HCT116 (cell line): ENCODE data around the gene RAD18. TPM values are rescaled to one million over a fixed set of nuclear protein-coding genes. Genes with fewer than 3 reads are reported as not detected.

Experiments used
- ATAC-seq: fragments of 200-7000 bp; cut with Tn5 transposase; 2 replicates; pipeline ENCODE4 v1.9.1; 2020; ENCODE audit warnings: mild to moderate bottlenecking, moderate library complexity
- BruUV-seq: library from RNA; stranded (reverse); fragments of 400-500 nt; replicated peaks from 2 replicates; lab custom pipeline; 2021; lab: Mats Ljungman, UMichigan
- CTCF ChIA-PET: fragments of 300-600 bp; sonication (Branson Sonifier 250); formaldehyde crosslinking; loops from one replicate; lab custom pipeline; 2021; ENCODE audit warnings: antibody characterized with exemption; lab: Charles Lee
- POLR2A ChIA-PET: fragments of 300-600, 350-600 bp; sonication (Branson Sonifier 250); formaldehyde crosslinking; loops from one replicate; lab custom pipeline; 2021; ENCODE audit warnings: antibody characterized with exemption; lab: Charles Lee
- RAD21 ChIA-PET, 2 experiments: fragments of 300-600 bp; sonication (Branson Sonifier 250); formaldehyde crosslinking; loops; one replicate each; lab custom pipeline; 2023; ENCODE audit warnings: low total read pairs in 2 of 2; ENCODE audit not compliant: uncharacterized antibody in 2 of 2, unreplicated experiment in 2 of 2, low non-redundant PET in 1 of 2; lab: Charles Lee
- DNase-seq: peaks from one replicate; pipeline ENCODE4 v3.0.0-alpha.2; 2010; ENCODE audit warnings: low read depth, low spot score
- H2AFZ ChIP-seq: fragments of 200-600 bp; shearing (Covaris generic), sonication (generic); 2 replicates; pipeline ENCODE4 v1.6.1; 2017; ENCODE audit warnings: low read depth, mixed run types, mixed read lengths, antibody characterized with exemption, low read length; ENCODE audit not compliant: poor library complexity, severe bottlenecking
- H3K27ac ChIP-seq: 2 replicates; pipeline ENCODE4 v1.5.1; 2012; ENCODE audit warnings: low read depth, low read length
- H3K27me3 ChIP-seq: fragments of 200-600 bp; sonication (generic); 2 replicates; pipeline ENCODE4 v1.6.1; 2016; ENCODE audit warnings: mixed run types, low read length, mixed read lengths; ENCODE audit not compliant: insufficient read depth
- H3K36me3 ChIP-seq, 2 experiments: fragments of 200-500 bp in 1 of 2; fragments of 200-600 bp in 1 of 2; sonication (Bioruptor generic) in 1 of 2; sonication (generic) in 1 of 2; 2 replicates each; pipeline versions ENCODE4 v1.5.1 to v1.6.1; 2014 to 2016; ENCODE audit warnings: low read length in 2 of 2, inconsistent platforms in 1 of 2, mixed read lengths in 1 of 2, mixed run types in 1 of 2; ENCODE audit not compliant: insufficient read depth in 2 of 2, control insufficient read depth in 1 of 2
- H3K4me1 ChIP-seq, 2 experiments: fragments of 200-600 bp in 1 of 2; sonication (generic) in 1 of 2; 2 replicates each; pipeline versions ENCODE4 v1.5.1 to v1.6.1; 2012 to 2017; ENCODE audit warnings: low read length in 2 of 2, inconsistent platforms in 1 of 2, mild to moderate bottlenecking in 1 of 2, mixed read lengths in 1 of 2, mixed run types in 1 of 2, moderate library complexity in 1 of 2; ENCODE audit not compliant: insufficient read depth in 2 of 2, control insufficient read depth in 1 of 2
- H3K4me2 ChIP-seq: fragments of 200-600 bp; sonication (generic); 2 replicates; pipeline ENCODE4 v1.6.1; 2017; ENCODE audit warnings: mixed run types, low read length, mixed read lengths
- H3K4me3 ChIP-seq, 2 experiments: fragments of 200-600 bp in 1 of 2; sonication (generic) in 1 of 2; replicated peaks in 1 of 2; 2 replicates each; pipeline ENCODE4 v1.5.1; 2011 to 2016; ENCODE audit warnings: low read length in 2 of 2, control low read depth in 1 of 2, low read depth in 1 of 2, mild to moderate bottlenecking in 1 of 2, mixed read lengths in 1 of 2, mixed run types in 1 of 2
- H3K79me2 ChIP-seq: fragments of 200-600 bp; sonication (generic); 2 replicates; pipeline ENCODE4 v1.6.1; 2017; ENCODE audit warnings: mild to moderate bottlenecking, mixed run types, low read length, moderate library complexity, mixed read lengths; ENCODE audit not compliant: insufficient read depth
- H3K9ac ChIP-seq: fragments of 200-600 bp; sonication (generic); 2 replicates; pipeline ENCODE4 v1.6.1; 2016; ENCODE audit warnings: low read length, mixed read lengths
- H3K9me2 ChIP-seq: fragments of 200-600 bp; sonication (generic), shearing (Covaris generic); 2 replicates; pipeline ENCODE4 v1.6.1; 2017; ENCODE audit warnings: mixed run types, mild to moderate bottlenecking, moderate library complexity; ENCODE audit not compliant: insufficient read depth
- H3K9me3 ChIP-seq, 2 experiments: fragments of 200-500 bp in 1 of 2; fragments of 200-600 bp in 1 of 2; sonication (Bioruptor generic) in 1 of 2; sonication (generic) in 1 of 2; 2 replicates each; pipeline ENCODE4 v1.6.1; 2014 to 2017; ENCODE audit warnings: low read length in 2 of 2, mixed read lengths in 2 of 2, inconsistent platforms in 1 of 2, low read depth in 1 of 2, mild to moderate bottlenecking in 1 of 2, mixed run types in 1 of 2, moderate library complexity in 1 of 2; ENCODE audit not compliant: control insufficient read depth in 1 of 2, insufficient read depth in 1 of 2
- H4K20me1 ChIP-seq: fragments of 200-600 bp; sonication (generic), shearing (Covaris generic); 2 replicates; pipeline ENCODE4 v1.6.1; 2017; ENCODE audit warnings: mixed run types, mild to moderate bottlenecking, moderate library complexity; ENCODE audit not compliant: insufficient read depth
- CBX3 ChIP-seq: IDR thresholded peaks from 2 replicates; pipeline ENCODE4 v1.6.1; 2012; ENCODE audit warnings: low read depth
- CEBPB ChIP-seq: IDR thresholded peaks from 2 replicates; pipeline ENCODE4 v1.6.1; 2012; ENCODE audit warnings: low read depth
- EGR1 ChIP-seq: IDR thresholded peaks from 2 replicates; pipeline ENCODE4 v1.6.1; 2012; ENCODE audit warnings: low read depth
- ELF1 ChIP-seq: IDR thresholded peaks from 2 replicates; pipeline ENCODE4 v1.6.1; 2012; ENCODE audit warnings: low read depth, borderline replicate concordance
- EZH2phosphoT487 ChIP-seq: fragments of 200-600 bp; IDR thresholded peaks from 2 replicates; pipeline ENCODE4 v1.6.1; 2018; ENCODE audit warnings: antibody characterized with exemption, borderline replicate concordance
- FOSL1 ChIP-seq: IDR thresholded peaks from 2 replicates; pipeline ENCODE4 v1.6.1; 2012; ENCODE audit warnings: low read depth
- POLR2A ChIP-seq: IDR thresholded peaks from 2 replicates; pipeline ENCODE4 v1.7.0; 2011; ENCODE audit warnings: borderline replicate concordance; ENCODE audit not compliant: insufficient read depth, insufficient read length; ENCODE audit errors: extremely low read depth
- RAD21 ChIP-seq: IDR thresholded peaks from 2 replicates; pipeline ENCODE4 v1.6.1; 2012; ENCODE audit warnings: low read depth, mild to moderate bottlenecking
- SIN3A ChIP-seq: IDR thresholded peaks from 2 replicates; pipeline ENCODE4 v1.6.1; 2012; ENCODE audit warnings: low read depth
- SP1 ChIP-seq: IDR thresholded peaks from 2 replicates; pipeline ENCODE4 v1.6.1; 2012; ENCODE audit warnings: low read depth
- SRF ChIP-seq: IDR thresholded peaks from 2 replicates; pipeline ENCODE4 v1.6.1; 2012; ENCODE audit warnings: low read depth
- TCF7L2 ChIP-seq: IDR thresholded peaks from 2 replicates; pipeline ENCODE4 v1.7.0; 2011; ENCODE audit warnings: borderline replicate concordance, inconsistent platforms; ENCODE audit not compliant: insufficient read depth, insufficient read length; ENCODE audit errors: extremely low read depth
- ZBTB33 ChIP-seq: IDR thresholded peaks from 2 replicates; pipeline ENCODE4 v1.6.1; 2011; ENCODE audit warnings: mild to moderate bottlenecking, low read length, moderate library complexity; ENCODE audit not compliant: insufficient replicate concordance; ENCODE audit errors: extremely low read depth
- ZFX ChIP-seq: fragments of 450-650 bp; IDR thresholded peaks from 2 replicates; pipeline ENCODE4 v1.6.1; 2017
- ZNF274 ChIP-seq: fragments of 200-500 bp; sonication (Bioruptor generic); IDR thresholded peaks from 2 replicates; pipeline ENCODE4 v1.6.1; 2014; ENCODE audit warnings: mild to moderate bottlenecking, low read depth, low read length, inconsistent platforms
- intact Hi-C: fragments of 100-400 bp; cut with micrococcal nuclease; formaldehyde crosslinking; loops from 2 replicates; pipeline ENCODE4 v1.10.0; 2022
- total RNA-seq: library from RNA; stranded (reverse); gene quantifications from one replicate; pipeline ENCODE4 v1.2.1, GENCODE V29; 2021; ENCODE audit not compliant: unreplicated experiment
- TF ChIP-seq, protein P1 (sequence below), 3 experiments: fragments of 200-600 bp in 1 of 3; sonication (generic) in 1 of 3; IDR thresholded peaks in 2 of 3; conservative IDR thresholded peaks in 1 of 3; 2 replicates each; pipeline ENCODE4 v1.5.1; 2012 to 2017; ENCODE audit warnings: low read depth in 2 of 3, low read length in 2 of 3, antibody characterized with exemption in 1 of 3, borderline replicate concordance in 1 of 3, control low read depth in 1 of 3, mild to moderate bottlenecking in 1 of 3, mixed read lengths in 1 of 3, mixed run types in 1 of 3, moderate library complexity in 1 of 3; ENCODE audit not compliant: insufficient read depth in 1 of 3
- TF ChIP-seq, protein P2 (sequence below): IDR thresholded peaks from 2 replicates; pipeline ENCODE4 v1.6.1; 2012

The RAD18 gene
- total RNA-seq, 1 experiment from 2014 or later = 28.7 TPM

- Histone ChIP-seq H3K27ac (no peak overlapping the region), H4K20me1 (no peaks in the 10 kb centered on the region), H3K4me2 (no peak overlapping the region), H3K4me1 (no peaks in the 10 kb centered on the region), H2AFZ (no peak overlapping the region), H3K9me2 (no peaks in the 10 kb centered on the region), H3K27me3 (no peaks in the 10 kb centered on the region), H3K79me2 (no peaks in the 10 kb centered on the region), H3K4me3 (no peak overlapping the region), H3K36me3 (no peaks in the 10 kb centered on the region), H3K9ac (no peak overlapping the region), H3K9me3 (no peaks in the 10 kb centered on the region)
- intact Hi-C loops = no loop called here
- CTCF ChIA-PET = no interaction called here
- POLR2A ChIA-PET = no interaction called here
- DNase-seq = no peak
- no TSS peak for BruUV-seq
- RAD21 ChIA-PET = no interaction called here
- ATAC-seq = no peak
- TF ChIP-seq, protein P1, sequence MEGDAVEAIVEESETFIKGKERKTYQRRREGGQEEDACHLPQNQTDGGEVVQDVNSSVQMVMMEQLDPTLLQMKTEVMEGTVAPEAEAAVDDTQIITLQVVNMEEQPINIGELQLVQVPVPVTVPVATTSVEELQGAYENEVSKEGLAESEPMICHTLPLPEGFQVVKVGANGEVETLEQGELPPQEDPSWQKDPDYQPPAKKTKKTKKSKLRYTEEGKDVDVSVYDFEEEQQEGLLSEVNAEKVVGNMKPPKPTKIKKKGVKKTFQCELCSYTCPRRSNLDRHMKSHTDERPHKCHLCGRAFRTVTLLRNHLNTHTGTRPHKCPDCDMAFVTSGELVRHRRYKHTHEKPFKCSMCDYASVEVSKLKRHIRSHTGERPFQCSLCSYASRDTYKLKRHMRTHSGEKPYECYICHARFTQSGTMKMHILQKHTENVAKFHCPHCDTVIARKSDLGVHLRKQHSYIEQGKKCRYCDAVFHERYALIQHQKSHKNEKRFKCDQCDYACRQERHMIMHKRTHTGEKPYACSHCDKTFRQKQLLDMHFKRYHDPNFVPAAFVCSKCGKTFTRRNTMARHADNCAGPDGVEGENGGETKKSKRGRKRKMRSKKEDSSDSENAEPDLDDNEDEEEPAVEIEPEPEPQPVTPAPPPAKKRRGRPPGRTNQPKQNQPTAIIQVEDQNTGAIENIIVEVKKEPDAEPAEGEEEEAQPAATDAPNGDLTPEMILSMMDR (IDR thresholded peaks at IDR 0.05 in 2 of 3, conservative IDR thresholded peaks at IDR 0.05 in 1 of 3; ENCODE audit: borderline replicate concordance in 1 of 3, insufficient read depth in 1 of 3, low read depth in 2 of 3, low read length in 2 of 3) = no peak
- no peak for TF ChIP-seq EGR1
- no peak for TF ChIP-seq SRF
- no peak for TF ChIP-seq RAD21
- no peak for TF ChIP-seq POLR2A
- no peak for TF ChIP-seq CBX3
- no peak for TF ChIP-seq ZBTB33
- TF ChIP-seq CEBPB = no peak
- TF ChIP-seq ELF1 = no peak
- TF ChIP-seq ZNF274 = no peak
- no peak for TF ChIP-seq SIN3A
- TF ChIP-seq SP1 = no peak
- TF ChIP-seq ZFX = no peak
- TF ChIP-seq, protein P2, sequence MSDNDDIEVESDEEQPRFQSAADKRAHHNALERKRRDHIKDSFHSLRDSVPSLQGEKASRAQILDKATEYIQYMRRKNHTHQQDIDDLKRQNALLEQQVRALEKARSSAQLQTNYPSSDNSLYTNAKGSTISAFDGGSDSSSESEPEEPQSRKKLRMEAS = no peak
- no peak for TF ChIP-seq FOSL1
- no peak for TF ChIP-seq EZH2phosphoT487
- TF ChIP-seq TCF7L2 = no peak
Observed at GRCh38 chr3:8911781-8912180, 51.5 kb downstream of the RAD18 start.
